ENCODE data around the gene VPS41.

The VPS41 gene

GRCh38 chr7:38798552-38799267 lies 110.3 kb downstream of the VPS41 start:
- ChIA-PET CTCF (interaction anchor here (0.6 to 0.7 kb wide), 4 partner anchors 12 to 667 kb away, joined by 3 to 4 read pairs (median 4); no protein-coding TSS in a partner anchor), POLR2A (ENCODE audit: low non-redundant PET) (no interaction called here)
- no peak for DNase-seq (ENCODE audit: low spot score)
- H3K27ac ChIP-seq = no peak overlapping the region
- TF ChIP-seq CTCF (conservative IDR thresholded peaks at IDR 0.05; ENCODE audit: low read depth) = no peak

- ChIA-PET CTCF (interaction anchor here (0.6 kb wide), 2 partner anchors 18 to 624 kb away, joined by 3 read pairs; no protein-coding TSS in a partner anchor), POLR2A (ENCODE audit: low non-redundant PET) (no interaction called here)
- DNase-seq (ENCODE audit: low spot score) = peak; percentile 37
- H3K27ac ChIP-seq = no peak overlapping the region
- peak; percentile 84 for TF ChIP-seq CTCF (conservative IDR thresholded peaks at IDR 0.05; ENCODE audit: low read depth)
Observed at GRCh38 chr7:38796626-38797501, 112.1 kb downstream of the VPS41 start.

GRCh38 chr7:38795593-38795992 lies 113.4 kb downstream of the VPS41 start:
- TF ChIP-seq CTCF (conservative IDR thresholded peaks at IDR 0.05; ENCODE audit: low read depth) = no peak
- no peak for DNase-seq (ENCODE audit: low spot score)
- ChIA-PET CTCF (interaction anchor here (0.7 kb wide), 1 partner anchor 134 kb away, joined by 4 read pairs; no protein-coding TSS in a partner anchor), POLR2A (ENCODE audit: low non-redundant PET) (no interaction called here)
- H3K27ac ChIP-seq = no peak overlapping the region

- POLR2A ChIA-PET (ENCODE audit: low non-redundant PET) = no interaction called here
- no peak for DNase-seq (ENCODE audit: low spot score)
- CTCF ChIA-PET = no interaction called here
- H3K27ac ChIP-seq = no peak overlapping the region
- no peak for TF ChIP-seq CTCF (conservative IDR thresholded peaks at IDR 0.05; ENCODE audit: low read depth)
Observed at GRCh38 chr7:38781991-38782390, 127.0 kb downstream of the VPS41 start.

GRCh38 chr7:38777609-38778008 lies 131.4 kb downstream of the VPS41 start:
- no peak for TF ChIP-seq CTCF (conservative IDR thresholded peaks at IDR 0.05; ENCODE audit: low read depth)
- H3K27ac ChIP-seq = no peak overlapping the region
- POLR2A ChIA-PET (ENCODE audit: low non-redundant PET) = no interaction called here
- CTCF ChIA-PET = no interaction called here
- DNase-seq (ENCODE audit: low spot score) = no peak

- ChIA-PET POLR2A (ENCODE audit: low non-redundant PET) (interaction anchor here (0.6 kb wide), 1 partner anchor 344 kb away, joined by 10 read pairs; no protein-coding TSS in a partner anchor), CTCF (no interaction called here)
- DNase-seq (ENCODE audit: low spot score) = no peak
- H3K27ac ChIP-seq = no peak overlapping the region
- TF ChIP-seq CTCF (conservative IDR thresholded peaks at IDR 0.05; ENCODE audit: low read depth) = no peak
Observed at GRCh38 chr7:38775506-38776175, 133.3 kb downstream of the VPS41 start.

Measured in RWPE1 (cell line).